WTC11 (cell line): ENCODE data around the gene MYG1. TPM values are rescaled to one million over a fixed set of nuclear protein-coding genes. Genes with fewer than 3 reads are reported as not detected.

Experiments used
- ATAC-seq: fragments of 200-7000 bp; cut with Tn5 transposase; 2 replicates; pipeline ENCODE4 v1.10.0; 2021; ENCODE audit warnings: mild to moderate bottlenecking, moderate library complexity
- CTCF ChIA-PET: fragments of 300-600 bp; sonication (Branson Sonifier 250); formaldehyde crosslinking; loops from one replicate; lab custom pipeline; 2021; ENCODE audit warnings: antibody characterized with exemption; lab: Charles Lee
- POLR2A ChIA-PET: fragments of 350-600 bp; sonication (Branson Sonifier 250); formaldehyde crosslinking; loops from one replicate; lab custom pipeline; 2021; ENCODE audit warnings: antibody characterized with exemption; lab: Charles Lee
- DNase-seq: peaks from one replicate; pipeline ENCODE4 v3.0.0; 2021; ENCODE audit warnings: low spot score
- H3K27ac Mint-ChIP-seq: 2 replicates; pipeline ENCODE4 v1.8.0; 2021; ENCODE audit warnings: mixed read lengths
- H3K27me3 Mint-ChIP-seq: 2 replicates; pipeline ENCODE4 v1.8.0; 2021; ENCODE audit warnings: low read depth, mild to moderate bottlenecking, moderate library complexity, mixed read lengths
- H3K36me3 Mint-ChIP-seq: 2 replicates; pipeline ENCODE4 v1.8.0; 2021; ENCODE audit warnings: mixed read lengths
- H3K4me1 Mint-ChIP-seq: 2 replicates; pipeline ENCODE4 v1.8.0; 2022; ENCODE audit warnings: mixed read lengths
- H3K4me3 Mint-ChIP-seq: 2 replicates; pipeline ENCODE4 v1.8.0; 2021; ENCODE audit warnings: mild to moderate bottlenecking, moderate library complexity, mixed read lengths
- H3K9me3 Mint-ChIP-seq: 2 replicates; pipeline ENCODE4 v1.8.0; 2021; ENCODE audit warnings: mixed read lengths
- AFF4 ChIP-seq: sonication (generic); formaldehyde crosslinking; IDR thresholded peaks from 2 replicates; pipeline ENCODE4 v1.8.1; 2023; ENCODE audit warnings: mild to moderate bottlenecking, missing genetic modification reagents, borderline replicate concordance
- ATF3 ChIP-seq: sonication (generic); formaldehyde crosslinking; conservative IDR thresholded peaks from 2 replicates; pipeline ENCODE4 v1.8.1; 2022; ENCODE audit warnings: mild to moderate bottlenecking, missing genetic modification reagents
- CTCF ChIP-seq: fragments of 200-600 bp; IDR thresholded peaks from 2 replicates; pipeline ENCODE4 v1.8.0; 2022; ENCODE audit warnings: antibody characterized with exemption
- ERG ChIP-seq: fragments of 250-450 bp; sonication (Bioruptor Pico); IDR thresholded peaks from 2 replicates; pipeline ENCODE4 v1.8.0; 2021; ENCODE audit warnings: mild to moderate bottlenecking
- ETV6 ChIP-seq: sonication (generic); formaldehyde crosslinking; IDR thresholded peaks from 2 replicates; pipeline ENCODE4 v1.8.1; 2022; ENCODE audit warnings: mild to moderate bottlenecking, missing genetic modification reagents
- FOXP1 ChIP-seq: sonication (generic); formaldehyde crosslinking; IDR thresholded peaks from 2 replicates; pipeline ENCODE4 v1.8.0; 2022; ENCODE audit warnings: missing genetic modification reagents, mild to moderate bottlenecking, moderate library complexity, borderline replicate concordance
- FOXP4 ChIP-seq: sonication (generic); formaldehyde crosslinking; IDR thresholded peaks from 2 replicates; pipeline ENCODE4 v1.8.0; 2022; ENCODE audit warnings: mild to moderate bottlenecking, missing genetic modification reagents
- HMGA2 ChIP-seq: fragments of 250-450 bp; sonication (Bioruptor Pico); IDR thresholded peaks from 2 replicates; pipeline ENCODE4 v1.4.0; 2021; ENCODE audit warnings: mild to moderate bottlenecking, moderate library complexity
- HMGXB4 ChIP-seq: sonication (generic); formaldehyde crosslinking; IDR thresholded peaks from 2 replicates; pipeline ENCODE4 v1.8.1; 2023; ENCODE audit warnings: mild to moderate bottlenecking, moderate library complexity, missing genetic modification reagents
- NFE2L1 ChIP-seq: sonication (generic); formaldehyde crosslinking; IDR thresholded peaks from 2 replicates; pipeline ENCODE4 v1.8.1; 2023; ENCODE audit warnings: missing genetic modification reagents
- NFYB ChIP-seq: sonication (generic); formaldehyde crosslinking; conservative IDR thresholded peaks from 2 replicates; pipeline ENCODE4 v1.8.0; 2022; ENCODE audit warnings: low read depth, missing genetic modification reagents
- PREB ChIP-seq: sonication (generic); formaldehyde crosslinking; IDR thresholded peaks from 2 replicates; pipeline ENCODE4 v1.8.1; 2022; ENCODE audit warnings: mild to moderate bottlenecking, missing genetic modification reagents, moderate library complexity, borderline replicate concordance
- TCF7 ChIP-seq: sonication (generic); formaldehyde crosslinking; IDR thresholded peaks from 2 replicates; pipeline ENCODE4 v1.8.0; 2022; ENCODE audit warnings: mild to moderate bottlenecking, low read depth, missing genetic modification reagents, moderate library complexity
- ZBTB21 ChIP-seq: sonication (generic); formaldehyde crosslinking; IDR thresholded peaks from 2 replicates; pipeline ENCODE4 v1.8.1; 2023; ENCODE audit warnings: mild to moderate bottlenecking, missing genetic modification reagents, borderline replicate concordance
- ZNF121 ChIP-seq: sonication (generic); formaldehyde crosslinking; IDR thresholded peaks from 2 replicates; pipeline ENCODE4 v1.8.0; 2023; ENCODE audit warnings: missing genetic modification reagents
- ZNF317 ChIP-seq: sonication (generic); formaldehyde crosslinking; IDR thresholded peaks from 2 replicates; pipeline ENCODE4 v1.8.1; 2023; ENCODE audit warnings: low read depth, mild to moderate bottlenecking, moderate library complexity, missing genetic modification reagents, borderline replicate concordance
- ZNF423 ChIP-seq: fragments of 250-450 bp; sonication (Bioruptor Pico); IDR thresholded peaks from 2 replicates; pipeline ENCODE4 v2.1.2; 2022; ENCODE audit warnings: mild to moderate bottlenecking, moderate library complexity
- ZNF512 ChIP-seq: sonication (generic); formaldehyde crosslinking; IDR thresholded peaks from 2 replicates; pipeline ENCODE4 v1.8.1; 2022; ENCODE audit warnings: missing genetic modification reagents, borderline replicate concordance
- total RNA-seq: library from RNA; stranded (reverse); gene quantifications from 3 replicates; pipeline ENCODE4 v1.2.3, GENCODE V29; 2021

Gene MYG1
- total RNA-seq, 1 experiment from 2014 or later = 93.1 TPM

GRCh38 chr12:53324779-53325510, 25.4 kb downstream of the MYG1 start (continued):
- TF ChIP-seq CTCF = peak; percentile 35; the same call in 1 of the 2 replicates
- no peak for TF ChIP-seq NFYB (CRISPR knock-in tag)
- peak; percentile 78 for TF ChIP-seq HMGXB4 (CRISPR knock-in tag)
- peak; percentile 75 for TF ChIP-seq ZNF423 (CRISPR knock-in tag)

GRCh38 chr12:53325511-53326061, 26.1 kb downstream of the MYG1 start:
- H3K36me3 Mint-ChIP-seq = peaks cover under 1% of the 10 kb centered on the region; the same call in 1 of the 2 replicates
- ATAC-seq (0 out of 2 replicates have a peak, but pooled peaks have one; percentile 0), DNase-seq (peak; percentile 46)
- H3K4me1 Mint-ChIP-seq = peaks cover 30% of the 10 kb centered on the region
- H3K27ac Mint-ChIP-seq = no peak overlapping the region
- CTCF ChIA-PET = interaction anchor here (0.6 to 9.5 kb wide), 13 partner anchors 21 to 1988 kb away, joined by 3 to 148 read pairs (median 7); partner anchors contain the start of genes NPFF, SP1 and TARBP2
- POLR2A ChIA-PET = interaction anchor here (0.9 kb wide), 1 partner anchor 351 kb away, joined by 3 read pairs; no protein-coding TSS in a partner anchor
- peaks cover 75% of the 10 kb centered on the region for H3K27me3 Mint-ChIP-seq
- peak overlapping the region; percentile 81 for H3K4me3 Mint-ChIP-seq
- H3K9me3 Mint-ChIP-seq = no peaks in the 10 kb centered on the region
- TF ChIP-seq FOXP4 = no peak
- no peak for TF ChIP-seq ZNF121
- TF ChIP-seq ZBTB21 (CRISPR knock-in tag) = no peak
- no peak for TF ChIP-seq ETV6 (CRISPR knock-in tag)
- TF ChIP-seq ZNF512 = no peak
- no peak for TF ChIP-seq ERG (CRISPR knock-in tag)
- no peak for TF ChIP-seq PREB (CRISPR knock-in tag)
- TF ChIP-seq HMGA2 (CRISPR knock-in tag) = no peak
- no peak for TF ChIP-seq AFF4 (CRISPR knock-in tag)
- TF ChIP-seq ATF3 (CRISPR knock-in tag) = no peak
- peak; percentile 20; the same call in 1 of the 2 replicates for TF ChIP-seq NFE2L1 (CRISPR knock-in tag)
- 0 out of 2 replicates have a peak, but pooled peaks have one; percentile 62 for TF ChIP-seq TCF7 (CRISPR knock-in tag)
- TF ChIP-seq FOXP1 (CRISPR knock-in tag) = peak; percentile 32; the same call in 1 of the 2 replicates
- no peak for TF ChIP-seq ZNF317 (CRISPR knock-in tag)
